Loucy (cell line): ENCODE measurements around the gene GSTA2.
"Not testable (repeated sequence)": the region's sequence is repeated elsewhere in the genome, so short reads cannot be mapped to it uniquely, and the experiment has no call there.

Experiments
- H2AFZ ChIP-seq: fragments of 200-600 bp; sonication (generic); 2 replicates; pipeline ENCODE4 v1.6.0; 2016; ENCODE audit warnings: antibody characterized with exemption, mild to moderate bottlenecking, low read length, moderate library complexity
- H3F3A ChIP-seq: fragments of 200-600 bp; 2 replicates; pipeline ENCODE4 v1.6.0; 2016; ENCODE audit warnings: antibody characterized with exemption, low read depth, mild to moderate bottlenecking
- H3K27me3 ChIP-seq: fragments of 200-600 bp; sonication (generic); 2 replicates; pipeline ENCODE4 v1.6.1; 2014; ENCODE audit warnings: low read length, mild to moderate bottlenecking; ENCODE audit not compliant: insufficient read depth, poor library complexity, severe bottlenecking
- H3K36me3 ChIP-seq: fragments of 200-600 bp; sonication (generic); 2 replicates; pipeline ENCODE4 v1.6.1; 2016; ENCODE audit warnings: low read length; ENCODE audit not compliant: insufficient read depth
- H3K4me1 ChIP-seq: fragments of 200-600 bp; sonication (generic); 2 replicates; pipeline ENCODE4 v1.5.1; 2014; ENCODE audit warnings: low read length, mild to moderate bottlenecking; ENCODE audit not compliant: insufficient read depth, poor library complexity, severe bottlenecking
- H3K4me2 ChIP-seq: fragments of 200-600 bp; sonication (generic); 2 replicates; pipeline ENCODE4 v1.6.0; 2014; ENCODE audit warnings: antibody characterized with exemption, low read length, low read depth, mild to moderate bottlenecking; ENCODE audit not compliant: poor library complexity, severe bottlenecking
- H3K4me3 ChIP-seq: fragments of 200-600 bp; sonication (generic); 2 replicates; pipeline ENCODE4 v1.5.1; 2014; ENCODE audit warnings: low read length, mild to moderate bottlenecking, mixed read lengths; ENCODE audit not compliant: poor library complexity, severe bottlenecking
- H3K79me2 ChIP-seq: fragments of 200-600 bp; sonication (generic); 2 replicates; pipeline ENCODE4 v1.6.1; 2014; ENCODE audit warnings: low read length; ENCODE audit not compliant: insufficient read depth
- H3K9ac ChIP-seq: fragments of 200-600 bp; sonication (generic); 2 replicates; pipeline ENCODE4 v1.6.0; 2014; ENCODE audit warnings: mild to moderate bottlenecking, low read depth, low read length, moderate library complexity; ENCODE audit not compliant: poor library complexity, severe bottlenecking
- H3K9me2 ChIP-seq: fragments of 200-600 bp; sonication (generic); replicated peaks from 2 replicates; pipeline ENCODE4 v1.6.1; 2016; ENCODE audit warnings: low read depth, low read length, mixed read lengths
- H3K9me3 ChIP-seq: fragments of 200-600 bp; sonication (generic); 2 replicates; pipeline ENCODE4 v1.6.1; 2014; ENCODE audit warnings: mild to moderate bottlenecking, antibody characterized with exemption, low read length, low read depth; ENCODE audit not compliant: insufficient read depth
- H4K20me1 ChIP-seq: fragments of 200-600 bp; sonication (generic); 2 replicates; pipeline ENCODE4 v1.6.0; 2014; ENCODE audit warnings: antibody characterized with exemption, low read length, mild to moderate bottlenecking; ENCODE audit not compliant: insufficient read depth, poor library complexity, severe bottlenecking
- CTCF ChIP-seq: fragments of 200-600 bp; sonication (generic); conservative IDR thresholded peaks from 2 replicates; pipeline ENCODE4 v1.5.1; 2014; ENCODE audit warnings: mild to moderate bottlenecking, antibody characterized with exemption, low read length
- EZH2phosphoT487 ChIP-seq: fragments of 200-600 bp; IDR thresholded peaks from 2 replicates; pipeline ENCODE4 v1.6.1; 2018; ENCODE audit warnings: antibody characterized with exemption, mild to moderate bottlenecking, moderate library complexity, borderline replicate concordance

Gene GSTA2

GRCh38 chr6:52802806-52803205 lies 39.5 kb upstream of the GSTA2 start:
- Histone ChIP-seq H3K9ac (no peak overlapping the region), H3F3A (no peaks in the 10 kb centered on the region), H3K9me2 (no peaks in the 10 kb centered on the region), H3K79me2 (no peaks in the 10 kb centered on the region), H3K4me2 (no peak overlapping the region), H3K27me3 (no peaks in the 10 kb centered on the region), H3K36me3 (no peaks in the 10 kb centered on the region), H4K20me1 (no peaks in the 10 kb centered on the region), H3K4me3 (no peak overlapping the region), H3K4me1 (no peaks in the 10 kb centered on the region), H2AFZ (no peak overlapping the region), H3K9me3 (no peaks in the 10 kb centered on the region)
- TF ChIP-seq CTCF, result no peak
- TF ChIP-seq EZH2phosphoT487, result no peak

GRCh38 chr6:52801188-52801841 lies 38.0 kb upstream of the GSTA2 start:
- H3K4me2 ChIP-seq, result no peak overlapping the region
- H3K9ac ChIP-seq, result no peak overlapping the region
- H3K36me3 ChIP-seq, result no peaks in the 10 kb centered on the region
- H2AFZ ChIP-seq, result no peak overlapping the region
- no peak overlapping the region for H3K4me3 ChIP-seq
- no peaks in the 10 kb centered on the region for H3K9me2 ChIP-seq
- no peaks in the 10 kb centered on the region for H3K4me1 ChIP-seq
- no peaks in the 10 kb centered on the region for H3K79me2 ChIP-seq
- H3K27me3 ChIP-seq, result no peaks in the 10 kb centered on the region
- no peaks in the 10 kb centered on the region for H4K20me1 ChIP-seq
- TF ChIP-seq CTCF, result no peak
- TF ChIP-seq EZH2phosphoT487, result no peak
- no peaks in the 10 kb centered on the region for H3K9me3 ChIP-seq
- no peaks in the 10 kb centered on the region for H3F3A ChIP-seq

- not testable (repeated sequence) for H3K36me3 ChIP-seq, H2AFZ ChIP-seq, H3K79me2 ChIP-seq, H4K20me1 ChIP-seq, H3K27me3 ChIP-seq, H3K9me3 ChIP-seq, H3F3A ChIP-seq, H3K9me2 ChIP-seq, H3K4me1 ChIP-seq, H3K4me2 ChIP-seq, H3K9ac ChIP-seq, H3K4me3 ChIP-seq
Measured at GRCh38 chr6:52799272-52799671, 36.0 kb upstream of the GSTA2 start.

GRCh38 chr6:52794366-52794765 lies 31.1 kb upstream of the GSTA2 start:
- H3K9me2 ChIP-seq, H3K27me3 ChIP-seq, H3K4me3 ChIP-seq, H2AFZ ChIP-seq, H3F3A ChIP-seq, H4K20me1 ChIP-seq, H3K4me1 ChIP-seq, H3K4me2 ChIP-seq, H3K79me2 ChIP-seq, H3K9me3 ChIP-seq, H3K36me3 ChIP-seq, H3K9ac ChIP-seq: not testable (repeated sequence)
